ENCODE results near the gene ARIH1. TPM values are rescaled to one million over a fixed set of nuclear protein-coding genes. Genes with fewer than 3 reads are reported as not detected.

The ARIH1 gene
- total and polyA plus RNA-seq, 2 of the 4 experiments (the other 2 are of a cell fraction): 24.0 to 41.2 TPM

GRCh38 chr15:72487070-72487797 is 13.1 kb downstream of the ARIH1 start:
- no peak for TF ChIP-seq CTCF (conservative IDR thresholded peaks at IDR 0.05; ENCODE audit: low read depth, low read length)
- no peak for TF ChIP-seq CHD1 (IDR thresholded peaks at IDR 0.05; ENCODE audit: low read depth, low read length)
- no peak for TF ChIP-seq MAZ (IDR thresholded peaks at IDR 0.05; ENCODE audit: borderline replicate concordance, low read depth, low read length)
- Histone ChIP-seq H3K27ac (ENCODE audit: insufficient read depth, low read length) (no peak overlapping the region), H3K18ac (ENCODE audit: low read depth, low read length) (no peak overlapping the region), H3K9ac (ENCODE audit: low read depth, low read length) (no peak overlapping the region), H2AK5ac (ENCODE audit: low read depth, low read length) (no peak overlapping the region), H3K4me1 (ENCODE audit: control insufficient read depth, insufficient read depth, low read length) (peaks cover 11% of the 10 kb centered on the region), H3K23ac (ENCODE audit: low read depth, low read length) (no peak overlapping the region; the same call in 1 of the 2 replicates), H3K9me3 (ENCODE audit: control insufficient read depth, insufficient read depth, low read length) (no peaks in the 10 kb centered on the region), H4K91ac (ENCODE audit: insufficient read depth, low read depth, low read length) (no peak overlapping the region), H2AFZ (replicated peaks; ENCODE audit: low read length, poor library complexity) (no peak overlapping the region), H4K5ac (ENCODE audit: low read depth, low read length) (no peak overlapping the region), H3K27me3 (ENCODE audit: control insufficient read depth, insufficient read depth, low read length) (no peaks in the 10 kb centered on the region), H3K79me1 (ENCODE audit: low read depth in 1 of 2, low read length in 2 of 2) (peaks cover 10 to 63% of the 10 kb centered on the region in 2 experiments; a peak in 3 of 4 replicates), H3K36me3 (ENCODE audit: control insufficient read depth, insufficient read depth, low read length) (peaks cover 2% of the 10 kb centered on the region), H3K4me3 (ENCODE audit: insufficient read depth, low read depth, low read length) (no peak overlapping the region), H3K4ac (ENCODE audit: low read depth, low read length) (no peak overlapping the region), H2BK20ac (ENCODE audit: low read depth, low read length) (no peak overlapping the region), H2AK9ac (replicated peaks; ENCODE audit: low read depth, low read length, poor library complexity) (no peak overlapping the region), H2BK120ac (ENCODE audit: low read depth, low read length) (no peak overlapping the region), H2BK5ac (ENCODE audit: low read depth, low read length, poor library complexity, severe bottlenecking) (no peak overlapping the region), H3K9me1 (ENCODE audit: insufficient read depth, low read length) (peaks cover 17% of the 10 kb centered on the region), H4K8ac (ENCODE audit: low read depth in 2 of 2, low read length in 2 of 2) (no peak overlapping the region), H4K20me1 (ENCODE audit: insufficient read depth, low read length) (peaks cover 93% of the 10 kb centered on the region), H3K4me2 (ENCODE audit: low read depth, low read length) (peak overlapping the region; percentile 69; the same call in 1 of the 2 replicates), H3K56ac (ENCODE audit: extremely low read depth, insufficient read depth, low read length) (no peak overlapping the region), H2BK15ac (ENCODE audit: low read depth, low read length) (no peak overlapping the region), H3K14ac (replicated peaks; ENCODE audit: low read depth, low read length) (no peak overlapping the region)
- WGBS, 2 experiments (ENCODE audit: extremely low coverage in 2 of 2, insufficient read length in 1 of 2): no CpG with 5 or more reads among the region's 1 CpG
- intact Hi-C loops (cut with micrococcal nuclease) (no loop called here), dilution Hi-C loops (cut with HindIII; ENCODE audit: low sequenced_read_pairs, unreplicated experiment) (no loop called here), in situ Hi-C loops (cut with MboI; ENCODE audit: low sequenced_read_pairs) (no loop called here)
- peak; percentile 28; the same call in 1 of the 2 replicates for ATAC-seq (ENCODE audit: low read depth)
- BruUV-seq (replicated peaks): no TSS peak
- ChIA-PET CTCF (interaction anchor here (1.2 kb wide), 1 partner anchor 10 kb away, joined by 3 read pairs; no protein-coding TSS in a partner anchor), POLR2A (ENCODE audit: unreplicated experiment) (no interaction called here)
- peak; percentile 54 for DNase-seq

Data from IMR-90 (cell line).